GM18519 (cell line): ENCODE results near the gene FAM228A.
"Not testable (repeated sequence)": the region's sequence is repeated elsewhere in the genome, so short reads cannot be mapped to it uniquely, and the experiment has no call there.

Experiments
- ATAC-seq: cut with Tn5 transposase; IDR thresholded peaks from one replicate; pipeline ENCODE4 v1.9.1; 2021; ENCODE audit warnings: mild to moderate bottlenecking, moderate library complexity; ENCODE audit not compliant: unreplicated experiment, low FRiP score

The FAM228A gene

DNA sequence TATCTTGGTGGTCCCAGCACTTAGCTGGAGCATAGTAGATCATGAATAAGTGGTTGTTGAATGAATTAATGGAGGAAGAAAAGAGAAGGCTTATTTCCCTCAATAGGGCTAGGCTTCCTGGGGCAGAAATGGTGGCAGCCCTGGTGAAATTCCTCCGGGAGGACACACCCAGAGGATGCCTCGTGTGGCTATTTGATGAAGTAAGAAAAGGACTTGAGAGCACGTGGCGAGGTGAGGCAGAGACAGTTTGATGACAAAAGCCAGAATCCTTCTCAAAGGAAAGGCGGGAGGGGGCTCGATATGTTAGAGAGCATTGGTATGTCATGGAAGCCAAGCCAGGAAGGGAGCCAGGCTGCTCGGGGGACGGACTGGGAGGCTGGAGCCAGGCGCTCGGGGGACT is 14.7 kb downstream of the FAM228A start:
- ATAC-seq, result no peak

DNA sequence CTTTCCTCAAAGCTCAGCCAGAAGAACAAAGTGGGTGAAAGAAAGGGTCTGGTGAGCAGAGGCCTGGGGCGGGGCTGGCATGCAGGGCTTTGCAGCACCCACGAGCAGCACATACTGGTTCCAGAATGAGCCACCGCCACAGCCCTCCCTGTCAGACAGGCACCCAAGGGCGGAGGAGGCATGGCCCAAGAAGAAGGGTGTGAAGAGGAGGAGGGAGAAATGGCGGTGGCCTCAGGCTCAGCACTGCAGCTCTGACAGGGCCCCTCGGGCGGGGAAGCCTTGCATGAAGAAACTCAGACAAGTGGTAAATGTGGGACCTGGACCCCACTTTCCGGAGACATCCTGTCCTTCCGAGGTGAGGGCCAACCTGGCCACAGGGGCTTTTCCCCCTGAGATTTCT is 15.7 kb downstream of the FAM228A start:
- ATAC-seq, result no peak

DNA sequence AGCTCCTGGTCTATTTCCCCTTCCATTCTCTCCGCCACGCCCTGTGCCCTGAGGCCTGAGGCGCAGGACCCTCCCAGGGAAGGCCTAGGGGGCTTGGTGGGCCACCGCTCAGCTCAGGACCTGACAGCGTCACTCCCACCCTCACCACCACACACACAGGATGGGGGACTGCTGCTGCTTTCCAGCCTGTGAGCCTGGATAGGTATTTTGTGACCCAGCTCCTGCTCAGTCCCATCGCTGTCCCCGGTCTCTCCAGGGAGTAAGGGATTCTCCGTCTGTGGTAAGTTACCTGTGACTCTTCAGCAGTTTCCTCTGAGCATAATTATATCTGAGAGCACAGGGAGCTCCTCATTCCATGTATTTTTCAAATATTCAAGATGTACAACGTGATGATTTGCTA is 16.3 kb downstream of the FAM228A start:
- no peak for ATAC-seq

DNA sequence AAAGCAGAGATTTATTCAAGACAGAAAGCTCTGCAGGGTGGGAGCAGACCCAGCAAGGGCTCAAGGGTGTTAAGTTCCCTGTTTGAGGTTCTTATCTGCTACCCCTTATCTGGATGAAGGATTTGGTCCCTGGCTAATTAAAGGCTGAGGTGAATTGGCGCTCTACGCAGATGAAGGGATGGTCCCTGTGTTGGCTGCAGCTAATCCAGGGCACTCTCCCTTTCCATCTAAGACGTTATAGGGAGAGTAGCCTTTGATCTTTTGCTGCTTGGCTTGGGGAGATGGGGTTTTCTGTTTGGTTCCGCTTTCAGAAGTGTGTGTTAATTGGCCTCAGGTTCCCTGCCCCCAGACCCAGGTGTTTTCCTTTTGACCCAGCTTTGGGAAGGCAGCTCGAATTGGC is 17.0 kb downstream of the FAM228A start:
- ATAC-seq, result no peak

DNA sequence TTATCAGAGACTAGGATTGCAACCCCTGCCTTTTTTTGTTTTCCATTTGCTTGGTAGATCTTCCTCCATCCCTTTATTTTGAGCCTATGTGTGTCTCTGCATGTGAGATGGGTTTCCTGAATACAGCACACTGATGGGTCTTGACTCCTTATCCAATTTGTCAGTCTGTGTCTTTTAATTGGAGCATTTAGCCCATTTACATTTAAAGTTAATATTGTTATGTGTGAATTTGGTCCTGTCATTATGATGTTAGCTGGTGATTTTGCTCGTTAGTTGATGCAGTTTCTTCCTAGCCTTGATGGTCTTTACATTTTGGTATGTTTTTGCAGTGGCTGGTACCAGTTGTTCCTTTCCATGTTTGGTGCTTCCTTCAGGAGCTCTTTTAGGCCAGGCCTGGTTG is 22.4 kb downstream of the FAM228A start:
- ATAC-seq, result not testable (repeated sequence)

DNA sequence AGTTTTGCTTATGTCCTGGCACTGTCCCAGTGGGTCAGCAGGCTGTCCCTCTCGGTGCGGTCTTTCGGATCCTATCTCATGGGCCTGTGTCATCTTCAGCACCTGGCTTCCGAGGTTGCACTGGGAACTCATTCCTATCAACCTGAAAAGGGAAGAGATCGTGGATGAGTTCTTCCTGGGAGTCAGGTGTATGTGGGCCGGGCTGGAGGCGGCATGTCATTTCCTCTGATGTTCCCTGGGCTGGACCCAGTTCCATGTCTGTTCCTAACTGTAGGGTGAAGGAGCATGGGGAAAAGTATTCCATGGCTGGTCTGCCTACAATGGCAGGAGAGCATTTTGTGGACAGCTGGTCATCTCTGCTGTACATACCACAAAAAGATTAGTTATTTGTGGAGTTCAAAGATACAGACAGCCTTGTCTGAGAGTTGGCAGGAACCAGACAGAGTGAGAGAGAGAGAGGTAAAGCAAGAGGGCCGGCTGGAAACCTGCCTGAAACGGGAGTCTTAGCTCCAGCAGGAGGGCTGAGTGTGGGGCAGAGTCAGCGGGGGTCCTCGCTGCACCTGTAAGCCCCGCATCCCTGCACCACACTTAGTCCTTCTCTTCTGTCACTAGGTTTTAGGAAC is 25.2 kb downstream of the FAM228A start:
- no peak for ATAC-seq

DNA sequence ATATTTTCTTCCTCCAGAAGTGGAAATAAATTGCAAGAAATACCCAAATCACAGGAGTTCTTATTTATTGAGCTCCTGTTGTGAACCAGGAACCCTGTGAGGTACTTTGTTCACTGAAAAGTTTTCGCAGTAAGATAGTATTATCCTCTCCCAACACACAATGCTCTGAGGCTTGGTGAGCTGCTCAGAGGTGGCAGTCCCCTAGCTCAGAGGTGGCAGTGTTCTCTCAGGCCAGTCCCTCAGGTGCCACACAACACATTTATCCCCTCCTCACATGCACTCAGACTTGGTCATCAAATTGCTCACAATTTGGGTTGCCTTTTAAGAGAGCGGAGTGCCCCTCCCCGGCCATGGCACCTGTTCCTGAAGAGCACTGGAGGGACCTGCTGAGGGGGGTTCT is 25.9 kb downstream of the FAM228A start:
- ATAC-seq, result no peak

DNA sequence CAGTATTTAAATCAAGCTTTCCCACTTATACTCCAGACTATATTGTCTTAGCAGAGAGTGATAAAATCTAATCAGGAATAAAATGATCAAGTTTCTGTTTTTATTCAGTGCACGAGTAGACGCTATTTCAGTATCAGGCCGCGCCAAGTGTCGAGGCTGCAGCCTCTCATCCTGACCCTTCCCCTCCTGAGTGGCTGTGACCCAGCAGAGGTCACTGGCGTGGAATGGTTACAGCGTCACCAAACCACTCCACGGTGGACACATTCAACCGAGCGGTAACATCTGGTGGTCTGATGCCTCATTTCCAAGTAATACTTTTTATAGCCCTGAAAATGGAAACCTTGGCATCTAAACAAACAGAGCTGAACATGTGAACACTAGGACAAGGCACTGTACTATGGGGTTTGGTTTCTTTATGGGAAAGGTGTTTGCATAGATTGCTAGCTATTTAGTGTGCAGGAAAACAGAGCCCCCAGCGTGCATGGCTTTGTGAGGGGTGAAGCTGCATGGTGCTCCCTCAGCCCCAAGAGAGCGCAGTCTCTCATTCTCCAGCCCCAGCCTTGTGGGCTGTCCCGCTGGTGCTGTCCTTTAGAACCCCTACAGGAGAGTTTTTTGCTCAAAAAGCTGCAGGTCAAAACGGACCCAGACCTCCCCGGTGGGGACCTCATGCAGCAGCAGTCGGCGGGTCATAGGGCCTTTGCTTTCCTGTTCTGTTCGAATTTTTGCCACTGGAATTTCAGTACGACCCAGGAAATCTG is 28.4 kb downstream of the FAM228A start:
- ATAC-seq, result no peak

DNA sequence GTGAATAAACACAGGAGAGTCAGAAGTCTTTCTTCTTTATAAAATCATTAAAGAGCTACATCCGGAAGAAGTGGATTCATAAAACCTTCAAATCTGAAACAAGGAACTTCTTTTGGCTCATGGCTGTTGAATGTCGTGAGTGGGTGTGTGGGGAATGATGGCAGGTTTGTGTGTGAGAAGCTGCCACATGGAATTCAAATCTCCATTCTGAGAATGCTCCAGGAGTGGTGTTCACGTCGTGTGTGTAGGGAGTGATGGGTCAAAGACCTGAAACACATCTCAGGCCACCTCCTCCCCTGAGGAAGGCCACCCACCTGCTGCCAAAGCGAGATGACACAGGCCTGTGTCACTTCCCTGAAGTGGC is 28.9 kb downstream of the FAM228A start:
- no peak for ATAC-seq

DNA sequence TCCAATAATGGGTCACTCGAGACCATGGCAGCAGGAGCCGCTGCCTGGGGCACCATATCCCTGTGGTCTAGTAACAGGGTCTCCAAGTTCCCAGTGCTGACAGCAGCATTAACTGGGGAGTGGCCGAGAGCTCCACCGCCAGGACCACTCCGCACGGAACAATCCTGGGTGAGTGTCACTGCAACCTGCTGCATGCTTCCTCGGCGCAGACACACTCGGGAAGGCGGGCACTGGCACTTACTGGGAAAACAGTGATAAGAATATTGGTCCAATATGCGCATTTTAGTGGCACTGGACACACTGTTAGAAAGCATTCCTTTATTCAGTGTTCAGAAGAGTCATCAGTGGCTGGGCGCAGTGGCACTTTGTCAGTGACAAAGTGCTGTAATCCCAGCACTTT is 29.7 kb downstream of the FAM228A start:
- ATAC-seq, result no peak

DNA sequence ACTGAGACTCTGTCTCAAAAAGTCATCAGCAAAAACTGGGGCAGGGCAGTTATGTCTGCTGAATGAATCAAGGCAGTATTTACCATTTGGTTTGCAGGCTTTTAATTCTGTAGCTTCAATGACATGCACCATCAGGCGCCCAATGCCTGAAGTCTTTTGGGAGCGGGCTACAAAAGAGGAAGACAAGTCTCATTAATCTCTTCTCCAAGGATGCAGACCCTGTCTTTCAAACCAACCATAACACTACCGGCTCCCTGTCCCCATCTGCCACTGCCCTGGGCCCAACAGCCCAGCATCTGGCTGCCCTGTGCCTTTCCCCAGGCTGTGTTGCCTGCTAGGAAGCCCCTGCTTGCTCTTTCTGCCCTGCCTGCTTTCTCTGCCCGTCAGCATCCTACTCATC is 30.3 kb downstream of the FAM228A start:
- ATAC-seq, result no peak

DNA sequence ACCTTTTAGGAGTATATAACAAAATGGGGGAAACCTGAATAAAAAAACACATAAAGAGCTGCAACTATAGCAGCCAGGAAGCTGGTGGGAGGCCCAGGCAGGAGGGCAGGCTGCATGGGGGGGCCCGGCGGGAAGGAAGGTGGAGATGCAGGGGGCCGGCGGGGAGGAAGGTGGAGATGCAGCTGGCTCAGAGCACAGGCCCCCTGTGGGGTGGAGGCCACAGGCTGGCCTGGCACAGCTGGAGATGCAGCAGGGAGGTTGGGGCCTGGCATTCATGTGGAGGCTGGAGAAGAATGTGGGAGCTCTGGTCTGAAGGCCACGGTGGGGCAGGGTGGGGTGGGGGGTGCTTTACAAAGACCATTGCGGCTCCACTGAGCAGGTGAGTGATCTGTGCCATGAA is 31.4 kb downstream of the FAM228A start:
- ATAC-seq, result no peak

DNA sequence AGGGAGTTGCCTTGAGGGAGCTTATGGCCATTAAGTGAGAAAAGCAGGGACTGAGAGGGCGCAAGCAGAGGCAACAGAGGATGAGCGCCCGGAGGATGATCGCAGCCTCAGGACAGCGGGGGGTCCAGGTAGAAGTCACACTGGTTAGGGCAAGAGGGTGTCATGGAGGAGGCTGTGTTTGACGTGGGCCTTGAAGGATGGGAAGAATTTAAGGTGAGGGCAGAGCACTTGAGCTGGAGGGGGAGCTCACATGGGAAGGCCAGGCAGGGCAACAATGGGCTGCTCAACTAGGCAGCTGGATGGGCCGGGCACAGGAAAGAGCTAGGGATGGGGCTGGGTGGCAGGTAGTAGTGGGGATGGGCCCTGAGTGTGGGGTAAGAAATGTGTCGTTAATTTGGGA is 31.9 kb downstream of the FAM228A start:
- no peak for ATAC-seq

DNA sequence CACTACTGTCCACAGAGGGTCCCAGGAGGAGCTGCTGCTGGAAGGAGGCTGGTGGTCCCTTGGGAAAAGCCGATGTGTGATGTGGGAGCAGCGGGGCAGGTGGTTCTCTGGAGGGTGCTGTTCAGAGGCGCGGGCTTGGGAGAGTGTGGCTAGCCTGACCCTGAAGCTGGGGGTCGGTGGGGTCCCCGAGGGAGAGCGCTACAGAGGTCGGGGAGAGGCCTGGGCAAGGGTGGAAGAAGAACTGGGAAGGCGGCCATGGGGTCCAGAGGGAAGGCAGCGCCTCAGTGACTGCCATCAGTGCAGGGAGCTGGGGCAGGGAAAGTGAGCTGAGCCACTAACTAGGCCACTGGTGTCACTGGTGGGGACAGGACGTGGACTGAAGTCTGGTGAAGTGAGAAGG is 32.5 kb downstream of the FAM228A start:
- no peak for ATAC-seq

DNA sequence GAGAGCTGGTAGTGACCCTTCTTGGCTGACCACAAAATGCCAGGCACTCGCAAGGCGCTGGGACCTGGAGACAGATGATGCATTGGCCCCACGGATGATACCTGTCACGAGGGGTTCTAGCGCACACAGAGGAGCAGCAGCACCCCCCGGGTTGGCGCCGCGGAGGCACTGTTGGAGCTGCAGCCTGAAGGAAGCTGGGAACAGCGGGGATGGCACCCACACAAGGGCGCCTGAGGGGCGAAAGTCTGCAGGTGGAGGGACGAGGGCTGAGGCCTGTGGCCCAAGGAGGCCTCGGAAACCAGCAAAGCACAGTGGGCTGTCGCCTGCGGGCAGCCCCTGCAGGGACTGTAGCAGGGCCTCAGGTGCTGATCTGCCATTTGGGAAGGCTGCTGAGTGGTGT is 33.6 kb downstream of the FAM228A start:
- no peak for ATAC-seq

DNA sequence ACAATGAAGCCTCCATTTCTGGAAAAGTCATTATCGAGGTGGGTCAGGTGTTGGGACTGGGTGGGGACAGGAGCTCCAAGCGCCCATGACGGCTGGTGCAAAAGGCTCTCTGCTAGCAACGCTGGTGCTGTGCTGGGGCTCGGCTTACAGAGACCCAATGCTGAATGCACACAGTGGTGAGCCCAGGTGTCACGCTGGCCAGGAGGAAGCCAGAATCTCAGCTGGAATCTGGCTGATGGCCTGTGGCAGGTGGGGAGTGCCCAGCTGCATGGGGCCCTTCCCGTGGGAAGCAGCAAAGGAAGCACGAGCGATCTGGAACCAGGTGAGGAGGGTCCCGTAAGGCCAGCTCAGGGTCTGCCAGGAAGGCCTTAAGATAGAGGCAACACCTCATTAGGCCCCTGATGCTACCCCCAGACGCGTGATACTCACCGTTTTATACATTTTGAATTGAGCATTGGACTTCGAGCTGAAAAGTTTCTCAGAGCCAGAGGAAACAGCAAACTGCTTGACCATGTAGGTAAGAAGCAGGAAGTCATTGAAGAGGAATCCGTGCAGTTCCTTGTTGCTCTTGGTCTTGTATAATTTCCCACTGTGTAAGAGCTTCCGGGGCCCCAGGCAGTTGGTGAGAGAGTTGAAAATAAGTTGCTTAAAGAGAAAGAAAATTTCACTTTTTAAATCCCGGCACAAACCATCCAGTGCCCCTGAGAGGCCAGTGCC is 34.7 kb downstream of the FAM228A start:
- no peak for ATAC-seq

DNA sequence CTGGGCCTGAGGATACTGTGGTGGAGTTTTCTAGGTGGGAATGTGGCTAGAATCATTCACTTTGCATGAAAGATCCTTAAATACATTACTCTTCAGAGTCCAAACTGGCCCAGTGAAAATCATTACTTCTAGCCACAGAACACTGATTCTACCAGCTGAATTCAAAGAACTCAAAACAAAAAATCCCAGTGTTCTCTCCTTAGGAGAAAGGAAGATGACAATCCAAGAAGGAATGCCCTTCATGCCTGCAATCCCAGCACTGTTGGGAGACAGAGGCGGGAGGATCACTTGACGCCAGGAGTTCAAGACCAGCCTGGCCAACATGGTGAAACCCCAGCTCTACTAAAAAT is 35.2 kb downstream of the FAM228A start:
- ATAC-seq, result no peak

DNA sequence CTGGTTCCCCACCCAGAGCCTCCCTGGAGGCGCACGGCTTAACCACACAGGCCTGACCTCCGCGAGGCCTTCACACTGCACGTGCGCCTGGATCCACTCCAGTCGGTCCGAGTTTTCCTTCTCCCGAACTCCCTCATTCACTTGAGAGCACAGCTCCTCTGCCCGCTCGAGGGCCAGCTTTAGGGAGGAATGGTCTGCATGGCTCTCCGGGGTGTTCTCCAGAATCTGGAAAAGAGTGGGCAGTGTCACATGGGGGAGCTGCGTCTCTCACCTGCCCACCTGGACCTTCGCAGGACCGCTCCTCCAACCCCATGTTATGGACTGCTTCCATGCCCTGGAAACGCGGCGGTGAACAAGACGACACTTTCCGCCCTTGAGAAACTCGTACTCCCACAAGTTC is 35.9 kb downstream of the FAM228A start:
- no peak for ATAC-seq

DNA sequence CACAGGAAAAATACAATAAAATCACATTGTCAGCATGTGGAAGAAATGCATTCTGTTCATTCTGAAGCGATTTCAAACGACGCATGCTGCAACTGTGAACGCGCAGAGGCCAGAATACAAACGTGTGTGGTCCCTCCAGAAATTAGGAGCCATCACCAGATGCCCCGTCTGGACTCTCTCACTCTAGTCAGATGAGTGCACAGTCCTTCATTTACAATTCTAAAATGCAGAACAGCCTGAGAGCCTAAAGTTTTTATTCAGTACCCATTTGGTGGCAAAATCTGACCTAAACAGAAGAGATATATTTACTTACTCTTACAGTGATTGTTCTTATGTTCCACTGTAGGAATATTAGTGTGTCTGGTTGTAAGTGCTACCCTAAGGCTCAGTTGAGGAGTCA is 36.6 kb downstream of the FAM228A start:
- no peak for ATAC-seq

DNA sequence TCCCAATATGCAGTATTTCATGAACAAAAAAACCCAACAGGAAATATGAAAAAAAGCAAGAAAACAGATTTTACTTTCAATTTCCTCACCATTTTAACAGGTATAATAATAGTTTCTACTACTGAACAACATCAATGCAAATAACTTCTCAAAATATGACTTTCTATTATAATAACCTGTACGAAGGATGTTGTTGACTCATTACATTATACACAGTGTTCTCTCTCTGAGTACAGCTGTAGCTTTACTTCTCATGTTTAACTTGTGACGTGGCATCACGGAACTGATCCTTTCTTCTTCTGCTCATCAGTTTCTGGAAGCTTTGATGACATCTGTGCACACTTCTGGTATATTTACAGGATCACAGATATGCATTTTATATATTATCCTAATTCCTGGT is 40.0 kb downstream of the FAM228A start:
- ATAC-seq, result peak; percentile 95

DNA sequence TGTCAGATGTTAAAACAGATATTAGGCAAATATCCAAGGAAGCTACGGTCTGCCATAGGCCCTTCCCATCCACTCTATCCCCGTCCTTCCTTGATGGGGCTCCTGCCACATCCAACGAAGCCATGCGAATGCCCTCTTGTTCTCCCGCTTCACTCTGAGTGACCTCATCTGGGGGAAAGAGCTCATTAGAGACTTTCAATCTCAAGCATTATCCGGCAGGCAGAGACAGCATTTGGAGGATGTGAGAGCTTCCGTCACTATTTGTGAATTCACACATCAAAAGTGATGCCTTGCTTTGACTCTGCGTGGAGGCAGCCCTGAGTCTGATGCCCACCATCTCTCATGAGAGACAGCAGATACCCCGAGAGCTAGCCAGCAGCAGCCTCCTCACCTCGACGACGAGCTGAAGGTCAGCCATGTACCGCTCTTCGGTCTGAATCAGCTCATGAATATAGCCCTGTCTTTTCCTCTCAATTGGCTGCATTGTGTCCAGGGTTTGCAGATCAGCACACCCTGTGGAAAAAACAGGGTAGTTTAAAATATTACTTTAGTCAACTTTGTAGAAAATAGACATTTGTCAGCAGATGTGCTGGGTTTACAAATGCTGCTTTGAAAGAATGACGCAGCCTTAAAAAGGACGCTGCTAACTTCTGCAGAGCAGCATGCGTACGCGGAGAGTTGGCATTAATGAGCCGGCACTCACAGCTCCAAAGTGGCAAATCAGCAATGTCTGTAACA is 45.9 kb downstream of the FAM228A start:
- no peak for ATAC-seq
